ENCODE results near the gene RBL1.
"Not testable (repeated sequence)": the region's sequence is repeated elsewhere in the genome, so short reads cannot be mapped to it uniquely, and the experiment has no call there.

The RBL1 gene

GRCh38 chr20:37011858-37012257 is 83.9 kb downstream of the RBL1 start:
- not testable (repeated sequence) for H3K9me3 ChIP-seq (ENCODE audit: insufficient read depth, low read depth, low read length); H3K27ac ChIP-seq (ENCODE audit: low read length); H3K4me1 ChIP-seq (ENCODE audit: insufficient read depth, low read length); H3K4me3 ChIP-seq (ENCODE audit: low read length); H3K9ac ChIP-seq (ENCODE audit: low read depth, low read length); H3K27me3 ChIP-seq (ENCODE audit: insufficient read depth, low read length)
- peaks cover 24% of the 10 kb centered on the region for H3K36me3 ChIP-seq (ENCODE audit: insufficient read depth, low read depth, low read length)

- Histone ChIP-seq H3K36me3 (ENCODE audit: insufficient read depth, low read depth, low read length) (peaks cover 25% of the 10 kb centered on the region), H3K27me3 (ENCODE audit: insufficient read depth, low read length) (no peaks in the 10 kb centered on the region), H3K4me1 (ENCODE audit: insufficient read depth, low read length) (no peaks in the 10 kb centered on the region), H3K4me3 (ENCODE audit: low read length) (no peak overlapping the region), H3K9me3 (ENCODE audit: insufficient read depth, low read depth, low read length) (no peaks in the 10 kb centered on the region; the same call in 1 of the 2 replicates), H3K9ac (ENCODE audit: low read depth, low read length) (no peak overlapping the region), H3K27ac (ENCODE audit: low read length) (no peak overlapping the region)
Observed at GRCh38 chr20:37011147-37011546, 84.7 kb downstream of the RBL1 start.

- Histone ChIP-seq H3K4me1 (ENCODE audit: insufficient read depth, low read length) (no peaks in the 10 kb centered on the region), H3K9me3 (ENCODE audit: insufficient read depth, low read depth, low read length) (no peaks in the 10 kb centered on the region; the same call in 1 of the 2 replicates), H3K27ac (ENCODE audit: low read length) (no peak overlapping the region), H3K9ac (ENCODE audit: low read depth, low read length) (no peak overlapping the region), H3K36me3 (ENCODE audit: insufficient read depth, low read depth, low read length) (peaks cover 23% of the 10 kb centered on the region), H3K27me3 (ENCODE audit: insufficient read depth, low read length) (no peaks in the 10 kb centered on the region), H3K4me3 (ENCODE audit: low read length) (no peak overlapping the region)
Observed at GRCh38 chr20:37007898-37008649, 87.7 kb downstream of the RBL1 start.

- peaks cover 29% of the 10 kb centered on the region for H3K36me3 ChIP-seq (ENCODE audit: insufficient read depth, low read depth, low read length)
- not testable (repeated sequence) for H3K9ac ChIP-seq (ENCODE audit: low read depth, low read length); H3K4me3 ChIP-seq (ENCODE audit: low read length); H3K27ac ChIP-seq (ENCODE audit: low read length); H3K4me1 ChIP-seq (ENCODE audit: insufficient read depth, low read length); H3K27me3 ChIP-seq (ENCODE audit: insufficient read depth, low read length); H3K9me3 ChIP-seq (ENCODE audit: insufficient read depth, low read depth, low read length)
Observed at GRCh38 chr20:37005062-37005942, 90.5 kb downstream of the RBL1 start.

- H3K9me3 ChIP-seq (ENCODE audit: insufficient read depth, low read depth, low read length); H3K4me1 ChIP-seq (ENCODE audit: insufficient read depth, low read length); H3K27me3 ChIP-seq (ENCODE audit: insufficient read depth, low read length); H3K4me3 ChIP-seq (ENCODE audit: low read length); H3K27ac ChIP-seq (ENCODE audit: low read length); H3K9ac ChIP-seq (ENCODE audit: low read depth, low read length): not testable (repeated sequence)
- peaks cover 43% of the 10 kb centered on the region for H3K36me3 ChIP-seq (ENCODE audit: insufficient read depth, low read depth, low read length)
Observed at GRCh38 chr20:37001634-37002033, 94.2 kb downstream of the RBL1 start.

- H3K4me1 ChIP-seq (ENCODE audit: insufficient read depth, low read length); H3K9ac ChIP-seq (ENCODE audit: low read depth, low read length); H3K4me3 ChIP-seq (ENCODE audit: low read length); H3K27me3 ChIP-seq (ENCODE audit: insufficient read depth, low read length); H3K27ac ChIP-seq (ENCODE audit: low read length): not testable (repeated sequence)
- Histone ChIP-seq H3K9me3 (ENCODE audit: insufficient read depth, low read depth, low read length) (peaks cover 12% of the 10 kb centered on the region; the same call in 1 of the 2 replicates), H3K36me3 (ENCODE audit: insufficient read depth, low read depth, low read length) (peaks cover 53% of the 10 kb centered on the region)
Observed at GRCh38 chr20:37000171-37000570, 95.6 kb downstream of the RBL1 start.

- Histone ChIP-seq H3K9ac (ENCODE audit: low read depth, low read length) (no peak overlapping the region), H3K36me3 (ENCODE audit: insufficient read depth, low read depth, low read length) (peaks cover 58% of the 10 kb centered on the region), H3K4me3 (ENCODE audit: low read length) (no peak overlapping the region), H3K4me1 (ENCODE audit: insufficient read depth, low read length) (no peaks in the 10 kb centered on the region), H3K27ac (ENCODE audit: low read length) (no peak overlapping the region), H3K9me3 (ENCODE audit: insufficient read depth, low read depth, low read length) (peaks cover 22% of the 10 kb centered on the region), H3K27me3 (ENCODE audit: insufficient read depth, low read length) (no peaks in the 10 kb centered on the region)
Observed at GRCh38 chr20:36998652-36999051, 97.1 kb downstream of the RBL1 start.

GRCh38 chr20:36997121-36997520 is 98.7 kb downstream of the RBL1 start:
- Histone ChIP-seq H3K27ac (ENCODE audit: low read length) (no peak overlapping the region), H3K36me3 (ENCODE audit: insufficient read depth, low read depth, low read length) (peaks cover 45% of the 10 kb centered on the region), H3K27me3 (ENCODE audit: insufficient read depth, low read length) (no peaks in the 10 kb centered on the region), H3K9me3 (ENCODE audit: insufficient read depth, low read depth, low read length) (peaks cover 32% of the 10 kb centered on the region), H3K4me3 (ENCODE audit: low read length) (no peak overlapping the region), H3K4me1 (ENCODE audit: insufficient read depth, low read length) (no peaks in the 10 kb centered on the region), H3K9ac (ENCODE audit: low read depth, low read length) (no peak overlapping the region)

- H3K27ac ChIP-seq (ENCODE audit: low read length); H3K9ac ChIP-seq (ENCODE audit: low read depth, low read length); H3K4me3 ChIP-seq (ENCODE audit: low read length); H3K27me3 ChIP-seq (ENCODE audit: insufficient read depth, low read length); H3K4me1 ChIP-seq (ENCODE audit: insufficient read depth, low read length): not testable (repeated sequence)
- Histone ChIP-seq H3K9me3 (ENCODE audit: insufficient read depth, low read depth, low read length) (peaks cover 32% of the 10 kb centered on the region), H3K36me3 (ENCODE audit: insufficient read depth, low read depth, low read length) (peaks cover 45% of the 10 kb centered on the region)
Observed at GRCh38 chr20:36994221-36994620, 101.6 kb downstream of the RBL1 start.

GRCh38 chr20:36992802-36993334 is 102.9 kb downstream of the RBL1 start:
- Histone ChIP-seq H3K27me3 (ENCODE audit: insufficient read depth, low read length) (no peaks in the 10 kb centered on the region), H3K4me1 (ENCODE audit: insufficient read depth, low read length) (no peaks in the 10 kb centered on the region), H3K27ac (ENCODE audit: low read length) (no peak overlapping the region), H3K9me3 (ENCODE audit: insufficient read depth, low read depth, low read length) (peaks cover 32% of the 10 kb centered on the region), H3K4me3 (ENCODE audit: low read length) (no peak overlapping the region), H3K36me3 (ENCODE audit: insufficient read depth, low read depth, low read length) (peaks cover 37% of the 10 kb centered on the region), H3K9ac (ENCODE audit: low read depth, low read length) (no peak overlapping the region)

- peaks cover 25% of the 10 kb centered on the region for H3K36me3 ChIP-seq (ENCODE audit: insufficient read depth, low read depth, low read length)
- H3K27me3 ChIP-seq (ENCODE audit: insufficient read depth, low read length) = no peaks in the 10 kb centered on the region
- no peaks in the 10 kb centered on the region for H3K4me1 ChIP-seq (ENCODE audit: insufficient read depth, low read length)
- H3K4me3 ChIP-seq (ENCODE audit: low read length) = no peak overlapping the region
- no peak overlapping the region for H3K27ac ChIP-seq (ENCODE audit: low read length)
- peaks cover 32% of the 10 kb centered on the region for H3K9me3 ChIP-seq (ENCODE audit: insufficient read depth, low read depth, low read length)
- H3K9ac ChIP-seq (ENCODE audit: low read depth, low read length) = no peak overlapping the region
Observed at GRCh38 chr20:36991703-36992102, 104.1 kb downstream of the RBL1 start.

GRCh38 chr20:36989797-36990196 is 106.0 kb downstream of the RBL1 start:
- H3K4me3 ChIP-seq (ENCODE audit: low read length) = no peak overlapping the region
- H3K27ac ChIP-seq (ENCODE audit: low read length) = no peak overlapping the region
- H3K4me1 ChIP-seq (ENCODE audit: insufficient read depth, low read length) = no peaks in the 10 kb centered on the region
- no peaks in the 10 kb centered on the region for H3K27me3 ChIP-seq (ENCODE audit: insufficient read depth, low read length)
- peaks cover 6% of the 10 kb centered on the region for H3K36me3 ChIP-seq (ENCODE audit: insufficient read depth, low read depth, low read length)
- H3K9me3 ChIP-seq (ENCODE audit: insufficient read depth, low read depth, low read length) = peaks cover 16% of the 10 kb centered on the region
- no peak overlapping the region for H3K9ac ChIP-seq (ENCODE audit: low read depth, low read length)

Data from iPS-20b (cell line).